Tibial nerve (tissue), 4 donors: ENCODE measurements around the gene MMP19.

Source experiments
- CTCF ChIP-seq, 5 experiments: fragments of 200-600 bp in 3 of 5; fragments of 450-650 bp in 2 of 5; sonication (generic) in 3 of 5; IDR thresholded peaks; one replicate each; pipeline ENCODE4 v1.5.1; 2016 to 2019; ENCODE audit warnings: antibody characterized with exemption in 5 of 5, mild to moderate bottlenecking in 3 of 5, moderate library complexity in 2 of 5
- EP300 ChIP-seq, 2 donors: sonication (generic); formaldehyde crosslinking; IDR thresholded peaks; one replicate each; pipeline ENCODE4 v1.6.1; 2017; ENCODE audit warnings: antibody characterized with exemption in 2 of 2, mild to moderate bottlenecking in 1 of 2
- POLR2A ChIP-seq, 2 donors: fragments of 450-650 bp; IDR thresholded peaks; one replicate each; pipeline ENCODE4 v1.6.1; 2017; ENCODE audit warnings: antibody characterized with exemption in 2 of 2, mild to moderate bottlenecking in 2 of 2, moderate library complexity in 2 of 2

- TF ChIP-seq EP300 (IDR thresholded peaks at IDR 0.05) (no peak), CTCF (IDR thresholded peaks at IDR 0.05) (no peak), POLR2A (IDR thresholded peaks at IDR 0.05) (no peak)
These were observed 14.9 kb downstream of the MMP19 start for GRCh38 chr12:55827806-55828205.
